ENCODE data around the gene PIANP.

GRCh38 chr12:6736754-6737153 lies 36.1 kb upstream of the PIANP start:
- TF ChIP-seq CTCF (IDR thresholded peaks at IDR 0.05) (no peak), EZH2 (IDR thresholded peaks at IDR 0.05) (no peak), EZH2phosphoT487 (IDR thresholded peaks at IDR 0.05) (no peak)

Data from neural progenitor cell (in vitro differentiated cells).